ENCODE measurements around the gene TBC1D22B.

DNA sequence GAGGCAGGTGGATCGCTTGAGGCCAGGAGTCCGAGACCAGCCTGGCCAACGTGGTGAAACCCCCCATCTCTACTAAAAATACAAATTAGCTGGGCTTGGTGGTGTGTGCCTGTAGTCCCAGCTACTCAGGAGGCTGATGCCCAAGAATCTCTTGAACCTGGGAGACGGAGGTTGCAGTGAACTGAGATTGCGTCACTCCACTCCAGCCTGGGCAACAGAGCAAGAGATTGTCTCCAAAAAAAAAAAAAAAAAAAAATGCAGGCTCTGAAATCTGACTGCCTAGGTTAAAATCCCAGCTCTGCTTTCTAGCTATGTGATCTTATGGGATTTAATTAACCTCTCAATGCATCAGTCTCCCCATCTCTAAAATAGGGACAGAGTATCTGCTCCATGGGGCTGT, 3.6 kb downstream of the TBC1D22B start:
- no peak for TF ChIP-seq CTCF (conservative IDR thresholded peaks at IDR 0.05; ENCODE audit: low read depth, low read length)
- no peak for TF ChIP-seq EZH2 (IDR thresholded peaks at IDR 0.05; ENCODE audit: borderline replicate concordance, low read depth, low read length, poor library complexity, severe bottlenecking)

All from A673 (cell line).